ENCODE measurements around the gene PPP2R2C.

Gene PPP2R2C

DNA sequence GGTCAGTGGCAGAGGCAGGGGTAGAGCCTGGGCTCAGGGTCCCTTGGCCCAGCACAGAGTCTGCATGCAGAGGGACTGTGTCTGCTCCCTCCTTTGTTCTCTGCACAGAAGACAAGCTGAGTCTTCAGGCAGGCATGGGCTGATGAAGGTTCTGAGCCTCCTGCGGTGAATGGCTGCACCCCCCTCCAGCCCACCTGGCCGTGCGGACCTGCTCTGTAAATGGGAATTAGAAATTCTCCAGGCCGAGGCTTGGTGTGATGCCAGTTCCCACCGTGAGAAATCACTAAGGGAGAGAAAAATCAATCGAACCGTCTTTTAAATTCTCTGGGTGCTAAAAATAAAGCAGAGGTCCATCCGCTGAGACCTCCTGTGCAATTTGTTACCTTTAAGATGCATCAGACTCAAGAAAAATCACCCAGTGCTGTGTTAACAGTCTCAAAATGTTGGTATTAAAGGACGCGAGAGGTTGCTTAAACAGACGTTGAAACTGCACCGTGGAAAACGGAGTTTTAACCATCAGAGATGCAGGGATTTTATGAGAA, 106.8 kb downstream of the PPP2R2C start:
- Histone ChIP-seq H3K4me2 (ENCODE audit: low read length, poor library complexity, severe bottlenecking) (no peak overlapping the region), H3K79me1 (replicated peaks; ENCODE audit: low read length, poor library complexity, severe bottlenecking) (no peaks in the 10 kb centered on the region), H3K27me3 (ENCODE audit: control insufficient read depth in 1 of 2, insufficient read depth in 1 of 2, low read length in 2 of 2) (peaks cover 33 to 69% of the 10 kb centered on the region in 2 experiments), H3K4me1 (ENCODE audit: control insufficient read depth, insufficient read depth, low read depth, low read length) (no peaks in the 10 kb centered on the region), H3K14ac (ENCODE audit: low read length in 2 of 2) (no peak overlapping the region), H2AK5ac (ENCODE audit: low read length, severe bottlenecking) (no peak overlapping the region), H3K4me3 (ENCODE audit: insufficient read depth in 1 of 2, low read depth in 1 of 2, low read length in 2 of 2) (no peak overlapping the region), H3K27ac (ENCODE audit: low read length, poor library complexity, severe bottlenecking) (no peak overlapping the region), H2BK12ac (ENCODE audit: low read length in 2 of 2) (no peak overlapping the region), H2BK120ac (ENCODE audit: low read depth, low read length) (no peak overlapping the region), H3K23ac (ENCODE audit: low read length in 2 of 2) (no peak overlapping the region), H4K8ac (ENCODE audit: low read length) (no peak overlapping the region), H3K9me3 (ENCODE audit: control insufficient read depth, low read length) (peaks cover 3% of the 10 kb centered on the region), H3K4ac (ENCODE audit: low read depth in 1 of 2, low read length in 2 of 2) (no peak overlapping the region), H2BK5ac (ENCODE audit: low read depth, low read length, poor library complexity, severe bottlenecking) (no peak overlapping the region), H3K18ac (ENCODE audit: low read depth in 1 of 2, low read length in 2 of 2) (no peak overlapping the region), H2AFZ (ENCODE audit: low read depth, low read length) (no peak overlapping the region), H2BK15ac (ENCODE audit: low read depth, poor library complexity, severe bottlenecking) (no peak overlapping the region), H4K91ac (ENCODE audit: low read length) (no peak overlapping the region), H3K9ac (ENCODE audit: low read length) (no peak overlapping the region), H3K36me3 (ENCODE audit: control insufficient read depth in 1 of 2, insufficient read depth in 2 of 2, low read depth in 1 of 2, low read length in 2 of 2) (no peaks in the 10 kb centered on the region)
- DNase-seq: no peak
- WGBS: 86% methylated on average over 13 of the region's 13 CpGs

DNA sequence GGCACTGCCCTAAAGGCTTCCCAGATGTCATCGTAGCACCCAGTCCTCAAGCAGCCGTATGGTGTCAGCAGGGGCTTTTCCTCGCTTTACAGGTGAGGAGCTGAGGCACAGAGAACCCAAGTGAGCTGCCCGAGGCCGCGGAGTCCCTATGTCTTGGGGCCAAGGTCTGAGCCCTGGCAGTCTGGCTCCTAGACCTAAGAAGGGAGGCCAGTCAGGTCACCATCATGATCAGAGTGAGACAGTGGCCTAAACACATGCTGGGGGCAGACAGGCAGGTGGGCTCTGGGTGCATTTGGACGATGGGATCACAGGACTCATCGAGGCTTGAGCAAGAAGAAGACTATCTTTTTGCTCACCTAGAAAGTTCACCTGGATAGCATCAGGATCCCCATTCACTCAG, 107.8 kb downstream of the PPP2R2C start:
- H3K4ac ChIP-seq (ENCODE audit: low read depth in 1 of 2, low read length in 2 of 2): no peak overlapping the region
- H2AK5ac ChIP-seq (ENCODE audit: low read length, severe bottlenecking): no peak overlapping the region
- no peak overlapping the region for H2AFZ ChIP-seq (ENCODE audit: low read depth, low read length)
- no peak overlapping the region for H4K8ac ChIP-seq (ENCODE audit: low read length)
- H2BK120ac ChIP-seq (ENCODE audit: low read depth, low read length): no peak overlapping the region
- H3K27me3 ChIP-seq (ENCODE audit: control insufficient read depth in 1 of 2, insufficient read depth in 1 of 2, low read length in 2 of 2): peaks cover 37 to 65% of the 10 kb centered on the region in 2 experiments
- no peaks in the 10 kb centered on the region for H3K79me1 ChIP-seq (replicated peaks; ENCODE audit: low read length, poor library complexity, severe bottlenecking)
- H3K9ac ChIP-seq (ENCODE audit: low read length): no peak overlapping the region
- no peaks in the 10 kb centered on the region for H3K36me3 ChIP-seq (ENCODE audit: control insufficient read depth in 1 of 2, insufficient read depth in 2 of 2, low read depth in 1 of 2, low read length in 2 of 2)
- H3K4me1 ChIP-seq (ENCODE audit: control insufficient read depth, insufficient read depth, low read depth, low read length): no peaks in the 10 kb centered on the region
- no peak overlapping the region for H3K4me2 ChIP-seq (ENCODE audit: low read length, poor library complexity, severe bottlenecking)
- no peak overlapping the region for H2BK5ac ChIP-seq (ENCODE audit: low read depth, low read length, poor library complexity, severe bottlenecking)
- no peak for DNase-seq
- H3K14ac ChIP-seq (ENCODE audit: low read length in 2 of 2): no peak overlapping the region
- H3K9me3 ChIP-seq (ENCODE audit: control insufficient read depth, low read length): peaks cover 3% of the 10 kb centered on the region
- no peak overlapping the region for H3K23ac ChIP-seq (ENCODE audit: low read length in 2 of 2)
- no peak overlapping the region for H2BK12ac ChIP-seq (ENCODE audit: low read length in 2 of 2)
- no peak overlapping the region for H3K18ac ChIP-seq (ENCODE audit: low read depth in 1 of 2, low read length in 2 of 2)
- H2BK15ac ChIP-seq (ENCODE audit: low read depth, poor library complexity, severe bottlenecking): no peak overlapping the region
- WGBS: 80% methylated on average over 8 of the region's 8 CpGs
- H4K91ac ChIP-seq (ENCODE audit: low read length): no peak overlapping the region
- no peak overlapping the region for H3K27ac ChIP-seq (ENCODE audit: low read length, poor library complexity, severe bottlenecking)
- H3K4me3 ChIP-seq (ENCODE audit: insufficient read depth in 1 of 2, low read depth in 1 of 2, low read length in 2 of 2): no peak overlapping the region

DNA sequence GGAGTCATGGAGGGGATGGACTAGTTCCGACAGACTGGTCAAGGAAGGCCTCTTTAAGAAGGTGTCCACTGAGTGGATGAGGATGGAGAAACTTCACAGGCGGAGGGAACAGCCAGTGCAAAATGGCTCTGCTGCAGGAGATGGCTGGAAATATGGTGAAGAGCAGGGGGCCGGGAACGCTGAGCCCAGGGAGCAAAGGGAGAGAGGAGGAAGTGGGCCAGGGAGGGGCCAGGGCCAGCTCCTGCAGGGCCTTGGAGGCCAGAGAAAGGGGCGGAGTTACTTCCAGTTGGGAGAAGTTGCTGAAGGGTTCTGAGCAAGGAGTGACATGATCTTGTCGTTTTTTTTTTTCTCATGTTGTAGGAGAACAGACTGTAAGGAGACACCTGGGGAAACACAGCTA, 108.3 kb downstream of the PPP2R2C start:
- H3K9ac ChIP-seq (ENCODE audit: low read length): no peak overlapping the region
- peaks cover 3% of the 10 kb centered on the region for H3K9me3 ChIP-seq (ENCODE audit: control insufficient read depth, low read length)
- no peak overlapping the region for H3K23ac ChIP-seq (ENCODE audit: low read length in 2 of 2)
- no peak overlapping the region for H2BK15ac ChIP-seq (ENCODE audit: low read depth, poor library complexity, severe bottlenecking)
- no peak for DNase-seq
- no peaks in the 10 kb centered on the region for H3K4me1 ChIP-seq (ENCODE audit: control insufficient read depth, insufficient read depth, low read depth, low read length)
- H3K14ac ChIP-seq (ENCODE audit: low read length in 2 of 2): no peak overlapping the region
- H2AK5ac ChIP-seq (ENCODE audit: low read length, severe bottlenecking): no peak overlapping the region
- 84% methylated on average over 6 of the region's 6 CpGs for WGBS
- no peak overlapping the region for H3K4me3 ChIP-seq (ENCODE audit: insufficient read depth in 1 of 2, low read depth in 1 of 2, low read length in 2 of 2)
- H3K27ac ChIP-seq (ENCODE audit: low read length, poor library complexity, severe bottlenecking): no peak overlapping the region
- H2AFZ ChIP-seq (ENCODE audit: low read depth, low read length): no peak overlapping the region
- no peak overlapping the region for H2BK5ac ChIP-seq (ENCODE audit: low read depth, low read length, poor library complexity, severe bottlenecking)
- H3K79me1 ChIP-seq (replicated peaks; ENCODE audit: low read length, poor library complexity, severe bottlenecking): no peaks in the 10 kb centered on the region
- H3K4me2 ChIP-seq (ENCODE audit: low read length, poor library complexity, severe bottlenecking): no peak overlapping the region
- no peak overlapping the region for H4K91ac ChIP-seq (ENCODE audit: low read length)
- H2BK12ac ChIP-seq (ENCODE audit: low read length in 2 of 2): no peak overlapping the region
- H3K18ac ChIP-seq (ENCODE audit: low read depth in 1 of 2, low read length in 2 of 2): no peak overlapping the region
- no peaks in the 10 kb centered on the region for H3K36me3 ChIP-seq (ENCODE audit: control insufficient read depth in 1 of 2, insufficient read depth in 2 of 2, low read depth in 1 of 2, low read length in 2 of 2)
- H2BK120ac ChIP-seq (ENCODE audit: low read depth, low read length): no peak overlapping the region
- peaks cover 38 to 61% of the 10 kb centered on the region in 2 experiments for H3K27me3 ChIP-seq (ENCODE audit: control insufficient read depth in 1 of 2, insufficient read depth in 1 of 2, low read length in 2 of 2)
- no peak overlapping the region for H3K4ac ChIP-seq (ENCODE audit: low read depth in 1 of 2, low read length in 2 of 2)
- H4K8ac ChIP-seq (ENCODE audit: low read length): no peak overlapping the region

DNA sequence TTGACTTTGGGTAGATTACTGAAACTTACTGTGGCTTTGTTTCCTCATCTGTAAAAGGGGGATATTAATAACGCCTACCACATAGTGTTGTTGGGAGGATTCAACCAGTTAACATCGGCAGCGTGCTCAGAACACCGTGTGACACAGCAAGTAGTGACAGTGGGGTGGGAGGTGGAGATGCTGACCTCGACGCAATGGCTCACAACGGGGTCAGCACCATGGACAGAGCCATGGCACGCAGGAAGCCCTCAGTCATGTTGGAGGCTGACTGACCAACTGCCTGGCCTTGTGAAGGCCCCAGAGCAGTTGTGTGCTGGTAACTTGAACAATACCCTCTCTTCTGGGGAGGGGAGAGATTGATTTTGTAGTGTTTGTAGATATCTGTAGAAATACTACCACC, 109.5 kb downstream of the PPP2R2C start:
- H2BK12ac ChIP-seq (ENCODE audit: low read length in 2 of 2): no peak overlapping the region
- H2BK120ac ChIP-seq (ENCODE audit: low read depth, low read length): no peak overlapping the region
- H2BK5ac ChIP-seq (ENCODE audit: low read depth, low read length, poor library complexity, severe bottlenecking): no peak overlapping the region
- H3K9me3 ChIP-seq (ENCODE audit: control insufficient read depth, low read length): peaks cover 3% of the 10 kb centered on the region
- peak; percentile 15 for DNase-seq
- no peak overlapping the region for H3K14ac ChIP-seq (ENCODE audit: low read length in 2 of 2)
- H3K27ac ChIP-seq (ENCODE audit: low read length, poor library complexity, severe bottlenecking): no peak overlapping the region
- H3K36me3 ChIP-seq (ENCODE audit: control insufficient read depth in 1 of 2, insufficient read depth in 2 of 2, low read depth in 1 of 2, low read length in 2 of 2): no peaks in the 10 kb centered on the region
- no peak overlapping the region for H4K91ac ChIP-seq (ENCODE audit: low read length)
- H3K4me3 ChIP-seq (ENCODE audit: insufficient read depth in 1 of 2, low read depth in 1 of 2, low read length in 2 of 2): no peak overlapping the region
- H2BK15ac ChIP-seq (ENCODE audit: low read depth, poor library complexity, severe bottlenecking): no peak overlapping the region
- no peak overlapping the region for H3K4me2 ChIP-seq (ENCODE audit: low read length, poor library complexity, severe bottlenecking)
- H3K23ac ChIP-seq (ENCODE audit: low read length in 2 of 2): no peak overlapping the region
- no peaks in the 10 kb centered on the region for H3K79me1 ChIP-seq (replicated peaks; ENCODE audit: low read length, poor library complexity, severe bottlenecking)
- H2AK5ac ChIP-seq (ENCODE audit: low read length, severe bottlenecking): no peak overlapping the region
- no peaks in the 10 kb centered on the region for H3K4me1 ChIP-seq (ENCODE audit: control insufficient read depth, insufficient read depth, low read depth, low read length)
- WGBS: 23% methylated on average over 8 of the region's 8 CpGs
- no peak overlapping the region for H3K4ac ChIP-seq (ENCODE audit: low read depth in 1 of 2, low read length in 2 of 2)
- H2AFZ ChIP-seq (ENCODE audit: low read depth, low read length): no peak overlapping the region
- peaks cover 31 to 49% of the 10 kb centered on the region in 2 experiments for H3K27me3 ChIP-seq (ENCODE audit: control insufficient read depth in 1 of 2, insufficient read depth in 1 of 2, low read length in 2 of 2)
- H3K9ac ChIP-seq (ENCODE audit: low read length): no peak overlapping the region
- H4K8ac ChIP-seq (ENCODE audit: low read length): no peak overlapping the region
- no peak overlapping the region for H3K18ac ChIP-seq (ENCODE audit: low read depth in 1 of 2, low read length in 2 of 2)
